ENCODE results near the gene BMP4. TPM values are rescaled to one million over a fixed set of nuclear protein-coding genes. Genes with fewer than 3 reads are reported as not detected.

Gene BMP4
- polyA plus RNA-seq, 3 donors, result 2.3 to 8.9 (median 7.8) TPM

- WGBS, 3 donors, result 64 to 81% (median 69%) methylated on average over 4 of the region's 4 CpGs
Observed at GRCh38 chr14:53915364-53916014, 41.1 kb downstream of the BMP4 start.

DNA sequence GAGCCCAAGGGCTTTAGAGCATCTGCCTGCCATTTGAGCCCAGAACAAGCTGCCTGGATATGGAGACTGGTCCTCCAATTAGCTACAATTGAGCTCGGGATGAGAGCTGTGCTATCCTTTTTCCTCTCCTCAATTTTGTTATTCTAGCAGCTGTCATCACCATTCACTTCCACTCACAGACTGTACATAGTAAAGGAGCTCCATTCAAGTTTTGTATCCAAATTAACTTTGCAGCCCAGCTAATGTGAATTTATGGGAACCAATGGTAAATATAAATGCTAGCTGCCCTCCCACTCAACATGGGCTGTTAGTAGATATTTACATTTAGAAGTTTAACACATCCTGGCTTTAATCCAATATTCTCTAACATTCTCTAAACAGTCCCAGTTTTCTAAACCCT lies 44.6 kb downstream of the BMP4 start:
- no peak overlapping the region for H3K27ac ChIP-seq (ENCODE audit: low read depth, low read length)
- 62 to 89% (median 76%) methylated on average over 1 of the region's 1 CpG for WGBS, 3 donors

More at GRCh38 chr14:53915364-53916014, 41.1 kb downstream of the BMP4 start:
- no peak overlapping the region for H3K27ac ChIP-seq (ENCODE audit: low read depth, low read length)

- WGBS, 3 donors, result 41 to 79% (median 43%) methylated on average over 2 of the region's 2 CpGs
- H3K27ac ChIP-seq (ENCODE audit: low read depth, low read length), result no peak overlapping the region
Observed at GRCh38 chr14:53908416-53908815, 48.2 kb downstream of the BMP4 start.

DNA sequence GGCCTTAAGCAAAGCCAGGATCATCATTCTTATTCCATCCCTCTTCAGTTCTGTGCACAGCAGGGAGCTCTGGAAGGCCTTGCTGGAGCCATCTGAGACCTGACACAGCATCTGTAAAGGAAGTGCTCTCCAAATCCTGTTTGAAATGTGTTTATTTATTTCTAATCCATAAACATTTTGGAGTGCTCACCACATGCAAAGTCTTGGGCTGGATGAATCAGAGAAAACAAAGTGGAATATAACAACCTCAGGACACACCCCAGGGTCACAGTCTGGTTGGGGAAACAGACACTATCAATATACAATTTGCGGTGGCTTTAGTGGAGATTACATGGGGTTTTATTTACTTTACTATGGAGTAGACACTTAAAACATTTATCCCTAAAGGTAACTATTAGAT lies 54.3 kb downstream of the BMP4 start:
- no peak overlapping the region for H3K27ac ChIP-seq (ENCODE audit: low read depth, low read length)
- 57 to 92% (median 76%) methylated on average over 1 of the region's 1 CpG for WGBS, 3 donors

DNA sequence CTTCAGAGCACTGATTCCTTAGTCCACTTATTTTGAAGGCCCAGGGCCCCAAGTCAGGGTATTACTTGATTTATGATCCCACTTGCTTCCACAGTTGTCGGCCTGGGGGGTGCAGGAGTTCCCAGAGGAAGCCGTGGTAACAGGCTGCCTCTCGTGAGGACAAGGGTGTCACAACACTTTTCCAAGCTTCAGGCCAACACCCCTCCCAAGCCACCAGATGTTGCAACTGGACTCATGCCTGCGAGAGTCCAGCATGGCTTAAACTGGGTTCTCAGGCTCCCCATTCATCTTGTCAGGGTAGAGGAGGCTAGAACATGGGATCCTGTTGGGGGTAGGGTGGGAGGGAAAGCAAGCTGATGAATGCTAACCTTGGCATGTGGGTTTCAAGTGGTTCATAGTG lies 56.1 kb downstream of the BMP4 start:
- 38 to 84% (median 66%) methylated on average over 4 of the region's 4 CpGs for WGBS, 3 donors
- H3K27ac ChIP-seq (ENCODE audit: low read depth, low read length), result no peak overlapping the region
